Keratinocyte (primary cell): ENCODE data around the gene ZNF518A.

Experiments used
- CTCF ChIP-seq, 3 experiments: IDR thresholded peaks in 1 of 3; conservative IDR thresholded peaks in 1 of 3; optimal IDR thresholded peaks in 1 of 3; 2 replicates in 2 of 3; 3 replicates in 1 of 3; pipeline versions ENCODE3 to v1.5.1; 2011; ENCODE audit warnings: low read length in 3 of 3, mild to moderate bottlenecking in 3 of 3, moderate library complexity in 2 of 3, control low read depth in 1 of 3, inconsistent platforms in 1 of 3; ENCODE audit not compliant: insufficient read depth in 2 of 3; ENCODE audit errors: extremely low read depth in 1 of 3
- EZH2 ChIP-seq: IDR thresholded peaks from one replicate; pipeline ENCODE4 v1.6.1; 2012; ENCODE audit warnings: inconsistent platforms, mild to moderate bottlenecking, low read length, moderate library complexity

- no peak for TF ChIP-seq CTCF (optimal IDR thresholded peaks at IDR 0.05 in 1 of 3, IDR thresholded peaks at IDR 0.05 in 1 of 3, conservative IDR thresholded peaks at IDR 0.05 in 1 of 3; ENCODE audit: extremely low read depth in 1 of 3, insufficient read depth in 2 of 3, low read length in 3 of 3)
- TF ChIP-seq EZH2 = no peak
Observed at GRCh38 chr10:96089670-96090462, 40.2 kb upstream of the ZNF518A start.
